Endodermal cell (in vitro differentiated cells): ENCODE results near the gene MTUS2. TPM values are rescaled to one million over a fixed set of nuclear protein-coding genes. Genes with fewer than 3 reads are reported as not detected.

Source experiments
- DNase-seq: peaks from one replicate; pipeline ENCODE4 v3.0.0-alpha.2; 2017
- H3K27ac ChIP-seq: 2 replicates; pipeline ENCODE4 v1.5.1; 2013; ENCODE audit warnings: mild to moderate bottlenecking, low read depth, low read length, moderate library complexity
- H3K27me3 ChIP-seq: 2 replicates; pipeline ENCODE4 v1.6.1; 2013; ENCODE audit warnings: mild to moderate bottlenecking, low read length, moderate library complexity; ENCODE audit not compliant: insufficient read depth, control insufficient read depth, poor library complexity, severe bottlenecking
- H3K36me3 ChIP-seq: 2 replicates; pipeline ENCODE4 v1.7.0; 2013; ENCODE audit warnings: mild to moderate bottlenecking, low read length, moderate library complexity; ENCODE audit not compliant: control insufficient read depth, insufficient read depth
- H3K4me1 ChIP-seq: one replicate; pipeline ENCODE4 v1.7.0; 2013; ENCODE audit warnings: low read length; ENCODE audit not compliant: control insufficient read depth, insufficient read depth
- H3K4me3 ChIP-seq: 2 replicates; pipeline ENCODE4 v1.5.1; 2013; ENCODE audit warnings: mild to moderate bottlenecking, low read length, moderate library complexity
- H3K9ac ChIP-seq: 2 replicates; pipeline ENCODE4 v1.6.1; 2013; ENCODE audit warnings: mild to moderate bottlenecking, low read length, moderate library complexity; ENCODE audit not compliant: poor library complexity, severe bottlenecking; ENCODE audit errors: extremely low read depth
- H3K9me3 ChIP-seq: 2 replicates; pipeline ENCODE4 v1.6.1; 2013; ENCODE audit warnings: mild to moderate bottlenecking, low read length, moderate library complexity; ENCODE audit not compliant: control insufficient read depth
- H3K27ac Mint-ChIP-seq: 2 replicates; pipeline ENCODE4 v1.8.0; 2020; ENCODE audit warnings: mixed read lengths
- H3K27me3 Mint-ChIP-seq: 2 replicates; pipeline ENCODE4 v1.8.0; 2021; ENCODE audit warnings: mild to moderate bottlenecking, mixed read lengths; ENCODE audit not compliant: insufficient read depth
- H3K36me3 Mint-ChIP-seq: 2 replicates; pipeline ENCODE4 v1.8.0; 2020; ENCODE audit warnings: low read depth, mixed read lengths
- H3K4me1 Mint-ChIP-seq: 2 replicates; pipeline ENCODE4 v1.8.0; 2020; ENCODE audit warnings: mixed read lengths
- H3K4me3 Mint-ChIP-seq: 2 replicates; pipeline ENCODE4 v1.8.0; 2020; ENCODE audit warnings: mild to moderate bottlenecking, moderate library complexity, mixed read lengths
- H3K9me3 Mint-ChIP-seq: 2 replicates; pipeline ENCODE4 v1.8.0; 2020; ENCODE audit warnings: mild to moderate bottlenecking, mixed read lengths
- CTCF ChIP-seq: fragments of 200-600 bp; sonication (generic); conservative IDR thresholded peaks from 2 replicates; pipeline ENCODE4 v1.5.0; 2021; ENCODE audit warnings: antibody characterized with exemption, mild to moderate bottlenecking
- WGBS, 2 experiments: methylation state at CpG; one replicate each; pipeline versions ENCODE4 v1.1.5 to v1.1.7; 2013; ENCODE audit warnings: missing lambda C conversion rate in 2 of 2, mixed read lengths in 1 of 2; ENCODE audit not compliant: insufficient coverage in 1 of 2, insufficient read length in 1 of 2; 5-methylcytosine and 5-hydroxymethylcytosine counted together
- total RNA-seq, 2 donors: library from RNA; stranded (reverse); fragmentation: NEBNext Ultra II Directional in 1 of 2; extraction: Animal tissue kit (Norgen Biotek cat#: 25700) in 1 of 2; gene quantifications; 2 replicates in 1 of 2; 3 replicates in 1 of 2; pipeline ENCODE4 v1.2.1, GENCODE V29; 2021

The MTUS2 gene
- total RNA-seq, 2 donors from 2014 or later, result 1.2 to 1.3 TPM

DNA sequence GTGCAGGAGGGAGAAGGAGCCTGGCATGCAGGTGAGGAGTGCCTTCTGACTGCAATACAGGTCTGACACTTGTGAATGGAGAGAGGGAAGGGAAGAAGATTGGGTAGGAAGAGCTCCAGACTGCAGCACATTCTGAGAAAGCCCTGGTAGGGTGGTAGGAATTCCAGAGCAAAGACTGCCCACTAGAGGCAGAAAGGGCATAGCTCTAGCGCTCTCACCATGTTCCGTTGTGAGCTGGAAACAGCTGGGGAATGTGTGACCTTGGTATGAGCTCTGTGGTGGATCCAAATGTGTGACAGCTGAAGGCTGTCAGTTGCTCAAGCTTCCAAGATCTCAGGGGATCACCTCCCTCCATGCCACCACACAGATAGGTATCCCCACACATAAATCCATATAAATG lies 2.9 kb upstream of the MTUS2 start:
- H3K4me3 ChIP-seq, result no peak overlapping the region
- H3K27me3 Mint-ChIP-seq, result peaks cover 49% of the 10 kb centered on the region
- no peaks in the 10 kb centered on the region for H3K36me3 ChIP-seq
- H3K4me3 Mint-ChIP-seq, result no peak overlapping the region
- DNase-seq, result peak; percentile 78
- H3K36me3 Mint-ChIP-seq, result no peaks in the 10 kb centered on the region
- no peak overlapping the region for H3K27ac Mint-ChIP-seq
- no peak overlapping the region for H3K27ac ChIP-seq
- peak; percentile 69 for TF ChIP-seq CTCF
- no peak overlapping the region for H3K9ac ChIP-seq
- WGBS, 2 experiments, result 71 to 92% methylated on average over 2 of the region's 2 CpGs
- H3K4me1 Mint-ChIP-seq, result peaks cover 4% of the 10 kb centered on the region
- peaks cover 5% of the 10 kb centered on the region for H3K9me3 Mint-ChIP-seq
- H3K9me3 ChIP-seq, result peaks cover 7% of the 10 kb centered on the region
- no peaks in the 10 kb centered on the region for H3K4me1 ChIP-seq
- peaks cover 45% of the 10 kb centered on the region for H3K27me3 ChIP-seq

DNA sequence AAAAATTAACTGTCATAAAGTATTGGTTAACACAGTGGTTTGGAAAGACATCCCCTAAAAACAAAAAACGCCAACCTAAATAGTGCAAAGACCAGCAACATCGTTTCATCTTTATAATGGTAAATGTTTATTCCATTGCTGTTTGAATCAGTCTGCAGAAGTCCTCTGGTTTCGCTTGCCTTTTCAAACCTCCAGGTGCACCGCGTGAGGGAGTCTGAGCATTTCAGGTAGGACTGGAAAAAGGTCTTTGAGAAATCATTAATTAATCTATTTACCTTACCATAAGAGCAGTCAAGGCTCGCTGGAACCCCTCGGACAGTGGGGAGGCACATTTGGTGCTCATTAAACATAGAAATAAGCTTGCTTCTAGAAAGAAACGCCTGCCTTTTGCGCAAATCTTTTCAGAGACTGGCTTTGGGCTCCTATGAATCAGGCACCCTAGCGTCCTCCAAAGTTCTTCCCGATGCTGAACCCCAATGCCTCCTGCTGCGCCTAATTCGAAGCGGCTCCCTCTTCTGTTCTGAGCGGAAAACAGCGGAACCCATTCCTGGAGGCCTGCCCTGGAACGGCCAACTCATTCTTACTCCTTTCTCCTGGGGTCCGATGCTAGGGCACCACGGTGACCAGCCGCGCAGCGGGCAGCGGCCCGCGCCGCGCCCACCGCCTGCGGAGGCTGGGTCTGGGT lies 951 bp upstream of the MTUS2 start:
- no peaks in the 10 kb centered on the region for H3K36me3 ChIP-seq
- peaks cover 54% of the 10 kb centered on the region for H3K27me3 ChIP-seq
- DNase-seq, result no peak
- peak overlapping the region; percentile 78 for H3K4me3 ChIP-seq
- 19 to 33% methylated on average over 8 to 28 of the region's 29 CpGs for WGBS, 2 experiments
- Mint-ChIP-seq H3K27ac (no peak overlapping the region), H3K36me3 (no peaks in the 10 kb centered on the region), H3K4me3 (peak overlapping the region; percentile 47), H3K9me3 (peaks cover 5% of the 10 kb centered on the region), H3K27me3 (peaks cover 67% of the 10 kb centered on the region), H3K4me1 (peaks cover 4% of the 10 kb centered on the region)
- H3K4me1 ChIP-seq, result no peaks in the 10 kb centered on the region
- peaks cover 15% of the 10 kb centered on the region for H3K9me3 ChIP-seq
- TF ChIP-seq CTCF, result no peak
- H3K27ac ChIP-seq, result no peak overlapping the region
- no peak overlapping the region for H3K9ac ChIP-seq

DNA sequence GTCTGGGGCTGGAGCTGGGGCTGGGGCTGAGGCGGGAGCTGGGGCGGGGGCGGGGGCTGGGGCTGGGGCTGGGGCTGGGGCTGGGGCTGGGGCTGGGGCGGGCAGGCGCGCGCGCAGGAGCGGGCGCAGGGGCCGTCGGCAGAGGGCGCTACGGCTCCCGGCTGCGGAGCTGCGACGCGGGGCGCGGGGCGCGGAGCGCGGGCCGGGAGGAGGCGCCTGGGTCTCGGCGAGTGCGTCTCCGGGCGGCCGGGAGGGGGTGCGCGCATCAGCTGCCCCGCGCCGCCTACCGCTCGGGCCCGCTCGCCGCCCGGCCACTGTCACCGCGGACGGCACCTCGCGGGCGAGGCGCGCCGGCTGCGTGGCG lies 422 bp upstream of the MTUS2 start:
- H3K9me3 Mint-ChIP-seq, result peaks cover 5% of the 10 kb centered on the region
- H3K4me1 Mint-ChIP-seq, result peaks cover 4% of the 10 kb centered on the region
- peak overlapping the region; percentile 78 for H3K4me3 ChIP-seq
- peaks cover 15% of the 10 kb centered on the region for H3K9me3 ChIP-seq
- H3K27ac Mint-ChIP-seq, result no peak overlapping the region
- TF ChIP-seq CTCF, result peak; percentile 63
- H3K36me3 Mint-ChIP-seq, result no peaks in the 10 kb centered on the region
- no peaks in the 10 kb centered on the region for H3K36me3 ChIP-seq
- no peak overlapping the region for H3K9ac ChIP-seq
- peak; percentile 92 for DNase-seq
- no peak overlapping the region for H3K27ac ChIP-seq
- H3K4me3 Mint-ChIP-seq, result peak overlapping the region; percentile 47
- H3K27me3 ChIP-seq, result peaks cover 54% of the 10 kb centered on the region
- 0% methylated on average over 52 of the region's 55 CpGs; no CpG with 5 or more reads in 1 of the 2 experiments for WGBS, 2 experiments
- no peaks in the 10 kb centered on the region for H3K4me1 ChIP-seq
- peaks cover 72% of the 10 kb centered on the region for H3K27me3 Mint-ChIP-seq
